ENCODE results near the gene NLGN2. TPM values are rescaled to one million over a fixed set of nuclear protein-coding genes. Genes with fewer than 3 reads are reported as not detected.

NLGN2 gene
- total and polyA plus RNA-seq, 2 of the 8 experiments (the other 6 are each of a cell fraction or from before 2014, with no cell fraction given) = 21.2 to 62.8 TPM

GRCh38 chr17:7380321-7380720, 27.3 kb upstream of the NLGN2 start:
- no peak overlapping the region for H2BK20ac ChIP-seq (ENCODE audit: low read length)
- DNase-seq (ENCODE audit: low read depth in 1 of 2, low spot score in 2 of 2) (no peak), FAIRE-seq (no peak)
- peaks cover 3% of the 10 kb centered on the region; the same call in 1 of the 2 replicates for H3K79me1 ChIP-seq (ENCODE audit: low read depth, low read length)
- H3K79me2 ChIP-seq (ENCODE audit: control insufficient read depth in 1 of 2, insufficient read depth in 2 of 2, low read length in 2 of 2) = no peaks in the 10 kb centered on the region
- peak overlapping the region; percentile 73; the same call in 1 of the 2 replicates for H2AFZ ChIP-seq (ENCODE audit: low read length)
- no peak overlapping the region for H2BK120ac ChIP-seq (replicated peaks; ENCODE audit: low read depth, low read length)
- H3K4me2 ChIP-seq (ENCODE audit: insufficient read depth in 1 of 2, low read depth in 2 of 2, low read length in 2 of 2) = peak overlapping the region; percentile 66 to 83
- H4K91ac ChIP-seq (replicated peaks; ENCODE audit: insufficient read length, low read length) = no peak overlapping the region
- H3K4me3 ChIP-seq (ENCODE audit: extremely low read depth in 1 of 4, insufficient read depth in 2 of 4, low read depth in 3 of 4, low read length in 4 of 4) = peak overlapping the region; percentile 37 to 72 (median 56); a peak in 6 of 8 replicates
- POLR2A ChIA-PET (ENCODE audit: partially characterized antibody) = interaction anchor here (0.7 to 1.7 kb wide), 19 partner anchors 8 to 270 kb away, joined by 3 to 6 read pairs (median 3); partner anchors contain the start of genes ATP1B2, MPDU1, PLSCR3 and TMEM95
- H3K9ac ChIP-seq (replicated peaks in 1 of 4; ENCODE audit: extremely low read depth in 1 of 4, low read depth in 3 of 4, low read length in 3 of 4) = no peak overlapping the region
- H4K5ac ChIP-seq (ENCODE audit: insufficient read length, low read depth, low read length) = no peak overlapping the region
- H3K9me3 ChIP-seq (ENCODE audit: insufficient read depth in 2 of 2, low read depth in 1 of 2, low read length in 1 of 2) = peaks cover 0 to 7% of the 10 kb centered on the region in 2 experiments; a peak in 1 of 4 replicates
- peak overlapping the region; percentile 44; the same call in 1 of the 2 replicates for H2BK5ac ChIP-seq (ENCODE audit: low read depth, low read length)
- no peak overlapping the region for H3K23ac ChIP-seq (ENCODE audit: insufficient read length)
- no peak overlapping the region for H2AK5ac ChIP-seq (ENCODE audit: low read depth, low read length)
- peak overlapping the region; percentile 82; the same call in 1 of the 2 replicates for H2BK12ac ChIP-seq (ENCODE audit: low read depth, low read length)
- no peak overlapping the region for H3K27ac ChIP-seq (ENCODE audit: low read depth, low read length)
- CTCF ChIA-PET (ENCODE audit: partially characterized antibody) = interaction anchor here (0.9 to 1.1 kb wide), 5 partner anchors 19 to 180 kb away, joined by 3 to 5 read pairs (median 3); no protein-coding TSS in a partner anchor
- 80% methylated on average over 7 of the region's 7 CpGs; no CpG with 5 or more reads in 1 of the 2 experiments for WGBS, 2 experiments (ENCODE audit: extremely low coverage in 1 of 2, insufficient coverage in 1 of 2, insufficient read length in 1 of 2, insufficient replicate concordance in 2 of 2, low coverage in 1 of 2, low lambda C conversion rate in 2 of 2, missing lambda C conversion rate in 1 of 2)
- peak overlapping the region; percentile 88; the same call in 1 of the 2 replicates for H2BK15ac ChIP-seq (ENCODE audit: low read length)
- no peak overlapping the region for H3K4ac ChIP-seq (replicated peaks; ENCODE audit: insufficient read length, low read depth, low read length)
- peaks cover 0 to 39% (median 29%) of the 10 kb centered on the region in 4 experiments; a peak in 6 of 7 replicates for H3K27me3 ChIP-seq (replicated peaks in 1 of 4; ENCODE audit: control insufficient read depth in 3 of 4, extremely low read depth in 1 of 4, insufficient read depth in 3 of 4, low read length in 3 of 4)
- H4K8ac ChIP-seq (ENCODE audit: extremely low read depth, insufficient read depth, low read length) = no peak overlapping the region; the same call in 1 of the 2 replicates
- peaks cover 12% of the 10 kb centered on the region; the same call in 1 of the 2 replicates for H3K23me2 ChIP-seq (ENCODE audit: low read depth, low read length)
- TF ChIP-seq BRCA1 (IDR thresholded peaks at IDR 0.05; ENCODE audit: low read depth, low read length) (no peak), JUND (IDR thresholded peaks at IDR 0.05; ENCODE audit: low read length) (no peak), CREB1 (IDR thresholded peaks at IDR 0.05) (no peak), ATF2 (IDR thresholded peaks at IDR 0.05; ENCODE audit: low read length) (no peak), HDAC6 (IDR thresholded peaks at IDR 0.05; ENCODE audit: low read depth, low read length) (no peak), POU5F1 (IDR thresholded peaks at IDR 0.05; ENCODE audit: low read depth, low read length) (no peak), TCF12 (IDR thresholded peaks at IDR 0.05; ENCODE audit: low read depth, low read length) (no peak), GABPA (IDR thresholded peaks at IDR 0.05; ENCODE audit: borderline replicate concordance, insufficient read depth, low read length) (no peak)
- H3K18ac ChIP-seq (ENCODE audit: extremely low read depth, low read length) = peak overlapping the region; percentile 87
- no peak overlapping the region for H3K14ac ChIP-seq (ENCODE audit: insufficient read length)
- H4K20me1 ChIP-seq (replicated peaks in 1 of 2; ENCODE audit: control insufficient read depth in 1 of 2, insufficient read depth in 2 of 2, low read length in 2 of 2) = peaks cover 0 to 8% of the 10 kb centered on the region in 2 experiments
- H3K4me1 ChIP-seq (replicated peaks in 1 of 4; ENCODE audit: control insufficient read depth in 3 of 4, insufficient read depth in 4 of 4, low read length in 3 of 4) = peaks cover 0 to 17% (median 10%) of the 10 kb centered on the region in 4 experiments; a peak in 6 of 7 replicates
- no peaks in the 10 kb centered on the region for H3K36me3 ChIP-seq (ENCODE audit: control insufficient read depth in 2 of 4, insufficient read depth in 4 of 4, low read length in 3 of 4)
- no peak overlapping the region for H3K56ac ChIP-seq (replicated peaks; ENCODE audit: insufficient read length, low read depth, low read length)
